Measurements from ENCODE around the gene PEX5L.
"Not testable (repeated sequence)": the region's sequence is repeated elsewhere in the genome, so short reads cannot be mapped to it uniquely, and the experiment has no call there.

Gene PEX5L

DNA sequence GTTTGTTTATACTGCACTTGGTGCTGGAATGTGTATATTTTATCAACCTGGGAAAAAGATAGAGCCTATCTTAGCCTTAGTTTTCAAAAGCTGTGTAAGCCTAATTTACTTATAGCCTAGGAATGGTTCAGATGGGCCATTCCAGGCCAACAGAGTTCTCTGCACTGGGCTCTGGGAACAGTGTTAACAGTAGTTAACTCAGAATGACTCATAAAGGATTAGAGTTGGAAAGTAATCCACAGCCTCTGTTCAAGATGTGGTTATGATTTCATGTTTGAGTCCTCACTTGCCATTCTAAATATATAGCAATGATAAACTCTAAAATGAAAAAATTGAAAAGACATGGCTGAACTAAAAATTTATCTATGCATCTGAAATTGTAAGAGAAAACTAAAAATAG, 22.6 kb upstream of the PEX5L start:
- FAIRE-seq, result no peak
- no peak for TF ChIP-seq POLR2A (IDR thresholded peaks at IDR 0.05; ENCODE audit: low read depth, low read length)
- TF ChIP-seq TAF1 (IDR thresholded peaks at IDR 0.05; ENCODE audit: borderline replicate concordance, low read depth, low read length), result no peak
- TF ChIP-seq POLR2AphosphoS5 (IDR thresholded peaks at IDR 0.05; ENCODE audit: low read depth, low read length), result no peak
- no peak for DNase-seq (ENCODE audit: insufficient read length)

DNA sequence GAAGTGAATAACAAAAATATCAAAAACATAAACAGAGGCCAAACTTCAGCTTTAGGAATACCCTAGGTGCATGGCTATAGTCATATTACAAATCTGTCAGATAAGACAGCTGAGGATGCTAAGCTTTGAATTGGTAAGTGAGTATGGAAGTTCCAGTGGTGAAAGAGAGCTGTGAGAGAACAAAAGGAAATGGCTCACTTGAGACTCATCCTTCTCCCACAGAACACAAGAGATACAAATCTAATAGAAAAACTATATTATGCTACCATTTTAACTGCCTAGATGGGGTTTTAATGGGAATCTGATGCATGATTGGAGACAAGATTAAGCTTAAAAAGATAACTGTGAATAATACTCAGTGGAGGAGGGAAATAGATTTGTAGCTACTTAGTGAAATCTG, 21.5 kb upstream of the PEX5L start:
- no peak for TF ChIP-seq POLR2A (IDR thresholded peaks at IDR 0.05; ENCODE audit: low read depth, low read length)
- no peak for TF ChIP-seq POLR2AphosphoS5 (IDR thresholded peaks at IDR 0.05; ENCODE audit: low read depth, low read length)
- TF ChIP-seq TAF1 (IDR thresholded peaks at IDR 0.05; ENCODE audit: borderline replicate concordance, low read depth, low read length), result no peak
- DNase-seq (ENCODE audit: insufficient read length) (no peak), FAIRE-seq (no peak)

DNA sequence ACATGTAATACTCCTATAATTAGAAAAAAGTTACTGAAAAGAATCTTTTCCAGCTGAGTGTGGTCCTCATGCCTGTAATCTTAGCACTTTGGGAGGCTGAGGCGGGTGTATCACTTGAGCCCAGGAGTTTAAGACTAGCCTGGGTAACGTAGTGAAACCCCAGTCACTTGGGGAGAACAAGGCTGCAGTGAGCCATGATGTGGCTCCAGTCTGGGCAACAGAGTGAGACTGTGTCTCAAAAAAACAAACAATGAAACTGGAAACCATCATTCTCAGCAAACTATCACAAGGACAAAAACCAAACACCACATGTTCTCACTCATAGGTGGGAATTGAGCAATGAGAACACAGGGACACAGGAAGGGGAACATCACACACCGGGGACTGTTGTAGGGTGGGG, 18.9 kb upstream of the PEX5L start:
- not testable (repeated sequence) for DNase-seq (ENCODE audit: insufficient read length); FAIRE-seq

- TF ChIP-seq POLR2A (IDR thresholded peaks at IDR 0.05; ENCODE audit: low read depth, low read length) (no peak), POLR2AphosphoS5 (IDR thresholded peaks at IDR 0.05; ENCODE audit: low read depth, low read length) (no peak)
- no peak for FAIRE-seq
- no peak for DNase-seq (ENCODE audit: insufficient read length)
Measured at GRCh38 chr3:180049391-180049790, 12.7 kb upstream of the PEX5L start.

- DNase-seq (ENCODE audit: insufficient read length) (no peak), FAIRE-seq (no peak)
- TF ChIP-seq POLR2A (IDR thresholded peaks at IDR 0.05; ENCODE audit: low read depth, low read length) (no peak), POLR2AphosphoS5 (IDR thresholded peaks at IDR 0.05; ENCODE audit: low read depth, low read length) (no peak), TAF1 (IDR thresholded peaks at IDR 0.05; ENCODE audit: borderline replicate concordance, low read depth, low read length) (no peak)
Measured at GRCh38 chr3:180048840-180049239, 12.1 kb upstream of the PEX5L start.

- FAIRE-seq (peak; percentile 17), DNase-seq (ENCODE audit: insufficient read length) (no peak)
Measured at GRCh38 chr3:180048103-180048502, 11.4 kb upstream of the PEX5L start.

GRCh38 chr3:180040966-180041365, 4.2 kb upstream of the PEX5L start:
- DNase-seq (ENCODE audit: insufficient read length), result no peak
- FAIRE-seq, result no peak
- TF ChIP-seq POLR2A (IDR thresholded peaks at IDR 0.05; ENCODE audit: low read depth, low read length) (no peak), TAF1 (IDR thresholded peaks at IDR 0.05; ENCODE audit: borderline replicate concordance, low read depth, low read length) (no peak), POLR2AphosphoS5 (IDR thresholded peaks at IDR 0.05; ENCODE audit: low read depth, low read length) (no peak)

More at GRCh38 chr3:180048103-180048502, 11.4 kb upstream of the PEX5L start:
- TF ChIP-seq TAF1 (IDR thresholded peaks at IDR 0.05; ENCODE audit: borderline replicate concordance, low read depth, low read length), result no peak
- TF ChIP-seq POLR2A (IDR thresholded peaks at IDR 0.05; ENCODE audit: low read depth, low read length), result no peak
- no peak for TF ChIP-seq POLR2AphosphoS5 (IDR thresholded peaks at IDR 0.05; ENCODE audit: low read depth, low read length)

GRCh38 chr3:180036092-180036670, 556 bp downstream of the PEX5L start:
- TF ChIP-seq POLR2AphosphoS5 (IDR thresholded peaks at IDR 0.05; ENCODE audit: low read depth, low read length), result no peak
- TF ChIP-seq POLR2A (IDR thresholded peaks at IDR 0.05; ENCODE audit: low read depth, low read length), result no peak
- TF ChIP-seq TAF1 (IDR thresholded peaks at IDR 0.05; ENCODE audit: borderline replicate concordance, low read depth, low read length), result no peak
- FAIRE-seq (no peak), DNase-seq (ENCODE audit: insufficient read length) (no peak)

DNA sequence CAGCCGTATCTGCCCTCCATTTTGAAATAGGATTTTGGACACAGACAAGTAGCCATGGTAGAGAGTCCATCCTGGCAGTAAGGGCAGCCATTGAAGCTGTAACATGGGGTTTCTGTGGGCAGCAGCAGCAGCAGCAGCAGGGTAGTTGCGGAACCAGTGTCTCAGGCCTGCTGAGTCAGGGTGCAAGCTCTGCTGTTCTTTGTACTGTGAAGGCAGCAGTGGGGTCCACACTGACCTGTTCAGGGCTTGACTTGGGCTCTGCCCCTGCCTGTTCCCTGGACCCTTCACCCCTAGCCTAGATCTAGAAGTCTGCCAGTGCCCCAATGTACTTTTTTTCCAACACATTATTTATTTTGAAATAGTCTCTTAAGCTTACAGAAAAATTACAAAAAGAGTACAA, 9.7 kb downstream of the PEX5L start:
- FAIRE-seq (no peak), DNase-seq (ENCODE audit: insufficient read length) (no peak)
- TF ChIP-seq POLR2AphosphoS5 (IDR thresholded peaks at IDR 0.05; ENCODE audit: low read depth, low read length) (no peak), POLR2A (IDR thresholded peaks at IDR 0.05; ENCODE audit: low read depth, low read length) (no peak), TAF1 (IDR thresholded peaks at IDR 0.05; ENCODE audit: borderline replicate concordance, low read depth, low read length) (no peak)

DNA sequence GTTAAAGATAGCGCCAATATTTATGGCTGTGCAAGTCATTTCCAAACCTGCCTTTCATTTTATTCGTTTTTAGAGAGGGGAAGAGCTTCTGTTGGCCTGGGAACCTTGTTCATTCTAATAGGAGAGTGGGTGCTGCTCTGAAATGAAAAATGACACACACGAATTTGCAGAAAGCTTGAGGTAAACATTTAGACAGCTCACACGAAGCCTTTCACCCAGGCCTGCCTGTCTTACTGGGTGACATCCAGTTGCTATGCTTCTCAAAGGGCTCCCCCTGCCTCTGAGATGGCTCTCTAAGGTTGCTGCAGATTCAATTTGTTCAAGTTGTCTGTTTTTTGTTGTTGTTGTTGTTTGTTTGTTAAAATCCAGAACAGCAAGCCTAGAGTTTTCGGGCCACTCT, 18.2 kb downstream of the PEX5L start:
- TF ChIP-seq POLR2A (IDR thresholded peaks at IDR 0.05; ENCODE audit: low read depth, low read length), result no peak
- DNase-seq (ENCODE audit: insufficient read length), result no peak
- peak; percentile 27 for FAIRE-seq

DNA sequence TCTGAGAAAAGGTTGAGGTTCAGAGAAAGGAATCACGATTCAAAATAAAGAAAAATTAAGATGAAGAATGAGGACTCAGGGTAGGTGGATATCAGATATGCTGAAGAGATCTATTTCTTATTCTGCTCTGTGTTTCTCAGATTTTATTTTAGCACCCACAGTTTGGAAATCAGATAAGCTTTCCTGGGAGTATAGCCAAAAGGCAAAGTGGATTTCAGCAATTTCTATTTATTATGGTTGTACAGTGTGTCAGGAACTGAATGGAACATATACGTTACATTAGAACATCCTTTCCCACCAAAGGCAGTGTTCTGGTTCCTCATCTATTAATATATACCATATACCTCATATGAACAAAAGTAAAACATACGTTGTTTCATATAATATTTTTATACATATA, 18.9 kb downstream of the PEX5L start:
- TF ChIP-seq TAF1 (IDR thresholded peaks at IDR 0.05; ENCODE audit: borderline replicate concordance, low read depth, low read length), result no peak
- TF ChIP-seq POLR2A (IDR thresholded peaks at IDR 0.05; ENCODE audit: low read depth, low read length), result no peak
- no peak for TF ChIP-seq POLR2AphosphoS5 (IDR thresholded peaks at IDR 0.05; ENCODE audit: low read depth, low read length)
- FAIRE-seq (no peak), DNase-seq (ENCODE audit: insufficient read length) (no peak)

- no peak for DNase-seq (ENCODE audit: insufficient read length)
- TF ChIP-seq POLR2A (IDR thresholded peaks at IDR 0.05; ENCODE audit: low read depth, low read length) (no peak), POLR2AphosphoS5 (IDR thresholded peaks at IDR 0.05; ENCODE audit: low read depth, low read length) (no peak), TAF1 (IDR thresholded peaks at IDR 0.05; ENCODE audit: borderline replicate concordance, low read depth, low read length) (no peak)
- FAIRE-seq, result no peak
Measured at GRCh38 chr3:180011927-180012326, 24.8 kb downstream of the PEX5L start.

GRCh38 chr3:180008318-180008717, 28.4 kb downstream of the PEX5L start:
- not testable (repeated sequence) for DNase-seq (ENCODE audit: insufficient read length); FAIRE-seq
